Progenitor cell of endocrine pancreas (in vitro differentiated cells): Measurements from ENCODE around the gene OR2A12. TPM values are rescaled to one million over a fixed set of nuclear protein-coding genes. Genes with fewer than 3 reads are reported as not detected.
A peak's percentile ranks its signal among the peaks of the same experiment; 100 is the strongest.
"Not testable (repeated sequence)": the region's sequence is repeated elsewhere in the genome, so short reads cannot be mapped to it uniquely, and the experiment has no call there.

ENCODE experiments used
- DNase-seq: peaks from one replicate; pipeline ENCODE4 v3.0.0; 2021; ENCODE audit warnings: low spot score; ENCODE audit not compliant: unreplicated experiment
- H3K27ac Mint-ChIP-seq: 2 replicates; pipeline ENCODE4 v1.8.0; 2021; ENCODE audit warnings: mild to moderate bottlenecking, moderate library complexity, mixed read lengths
- H3K27me3 Mint-ChIP-seq: 2 replicates; pipeline ENCODE4 v1.8.0; 2021; ENCODE audit warnings: mixed read lengths
- H3K36me3 Mint-ChIP-seq: 2 replicates; pipeline ENCODE4 v1.8.0; 2022; ENCODE audit warnings: mixed read lengths; ENCODE audit not compliant: insufficient read depth
- H3K4me1 Mint-ChIP-seq: 2 replicates; pipeline ENCODE4 v1.8.0; 2021; ENCODE audit warnings: low read depth, mixed read lengths
- H3K4me3 Mint-ChIP-seq: 2 replicates; pipeline ENCODE4 v1.8.0; 2021; ENCODE audit warnings: low read depth, mild to moderate bottlenecking, moderate library complexity, mixed read lengths
- H3K9me3 Mint-ChIP-seq: 2 replicates; pipeline ENCODE4 v1.8.0; 2021; ENCODE audit warnings: low read depth, mixed read lengths
- CTCF ChIP-seq: fragments of 200-600 bp; sonication (generic); IDR thresholded peaks from one replicate; pipeline ENCODE4 v1.5.0; 2021; ENCODE audit warnings: antibody characterized with exemption, mild to moderate bottlenecking; ENCODE audit not compliant: unreplicated experiment
- total RNA-seq: library from RNA; stranded (reverse); gene quantifications from 2 replicates; pipeline ENCODE4 v1.2.1, GENCODE V29; 2021

Gene OR2A12
- total RNA-seq, 1 donor from 2014 or later = not detected

- Mint-ChIP-seq H3K4me3 (no peak overlapping the region), H3K36me3 (no peaks in the 10 kb centered on the region), H3K27me3 (no peaks in the 10 kb centered on the region), H3K4me1 (no peaks in the 10 kb centered on the region), H3K27ac (no peak overlapping the region), H3K9me3 (no peaks in the 10 kb centered on the region)
- no peak for TF ChIP-seq CTCF
- no peak for DNase-seq
Measured at GRCh38 chr7:144113651-144114050, 27.6 kb downstream of the OR2A12 start.

GRCh38 chr7:144118341-144118740 lies 32.3 kb downstream of the OR2A12 start:
- Mint-ChIP-seq H3K9me3 (peaks cover 2% of the 10 kb centered on the region), H3K4me1 (no peaks in the 10 kb centered on the region), H3K27ac (no peak overlapping the region), H3K36me3 (no peaks in the 10 kb centered on the region), H3K27me3 (no peaks in the 10 kb centered on the region), H3K4me3 (no peak overlapping the region)
- DNase-seq = no peak
- no peak for TF ChIP-seq CTCF

DNA sequence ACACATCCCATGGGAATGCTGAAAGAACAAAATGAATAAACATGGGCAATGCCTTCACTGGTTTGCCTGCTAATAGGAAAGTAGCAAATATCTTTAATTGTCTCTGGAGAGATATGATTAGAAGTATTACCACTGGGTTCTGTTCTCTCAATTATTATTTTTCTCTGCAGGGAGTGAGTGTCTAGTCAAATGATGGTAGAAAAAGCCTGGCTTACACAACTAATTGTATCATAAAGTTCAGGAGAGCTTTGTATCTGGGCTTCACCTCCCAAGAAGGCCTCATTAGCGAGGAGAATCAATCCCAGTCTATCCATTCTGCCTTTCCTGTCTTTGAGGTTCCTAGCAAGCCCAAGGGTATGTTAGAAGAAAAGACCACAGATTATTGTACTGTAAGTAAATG lies 36.8 kb downstream of the OR2A12 start, which contains the start of gene OR2A14:
Gene OR2A14, plus strand, starts transcription at position 301 of the 400 bp plus-strand sequence. CDS start 5,937 bp downstream, outside the sequence.
- Mint-ChIP-seq H3K36me3 (no peaks in the 10 kb centered on the region), H3K27ac (no peak within 1 kb of the TSS), H3K4me1 (no peaks in the 10 kb centered on the region), H3K9me3 (peaks cover 2% of the 10 kb centered on the region), H3K4me3 (no peak within 1 kb of the TSS), H3K27me3 (no peaks in the 10 kb centered on the region)
- TF ChIP-seq CTCF = no peak
- DNase-seq = no peak

GRCh38 chr7:144127714-144128334 lies 41.7 kb downstream of the OR2A12 start:
- no peak overlapping the region for H3K27ac Mint-ChIP-seq
- peak; percentile 84 for DNase-seq
- peak; percentile 92 for TF ChIP-seq CTCF
- H3K36me3 Mint-ChIP-seq = no peaks in the 10 kb centered on the region
- H3K27me3 Mint-ChIP-seq = no peaks in the 10 kb centered on the region
- no peaks in the 10 kb centered on the region for H3K9me3 Mint-ChIP-seq
- H3K4me1 Mint-ChIP-seq = no peaks in the 10 kb centered on the region
- no peak overlapping the region for H3K4me3 Mint-ChIP-seq

GRCh38 chr7:144129601-144130000 lies 43.5 kb downstream of the OR2A12 start:
- H3K4me3 Mint-ChIP-seq, H3K27ac Mint-ChIP-seq, H3K4me1 Mint-ChIP-seq, H3K27me3 Mint-ChIP-seq, H3K9me3 Mint-ChIP-seq, H3K36me3 Mint-ChIP-seq, DNase-seq: not testable (repeated sequence)

- H3K4me3 Mint-ChIP-seq = no peak overlapping the region
- peaks cover 3% of the 10 kb centered on the region for H3K4me1 Mint-ChIP-seq
- H3K36me3 Mint-ChIP-seq = no peaks in the 10 kb centered on the region
- no peak for DNase-seq
- H3K27ac Mint-ChIP-seq = no peak overlapping the region
- no peaks in the 10 kb centered on the region for H3K9me3 Mint-ChIP-seq
- no peaks in the 10 kb centered on the region for H3K27me3 Mint-ChIP-seq
- TF ChIP-seq CTCF = no peak
Measured at GRCh38 chr7:144130730-144131129, 44.7 kb downstream of the OR2A12 start.
